Measurements from ENCODE around the gene CEP128. TPM values are rescaled to one million over a fixed set of nuclear protein-coding genes. Genes with fewer than 3 reads are reported as not detected.

Gene CEP128
- total RNA-seq, 4 donors from 2014 or later = 13.9 to 18.1 (median 16.0) TPM

DNA sequence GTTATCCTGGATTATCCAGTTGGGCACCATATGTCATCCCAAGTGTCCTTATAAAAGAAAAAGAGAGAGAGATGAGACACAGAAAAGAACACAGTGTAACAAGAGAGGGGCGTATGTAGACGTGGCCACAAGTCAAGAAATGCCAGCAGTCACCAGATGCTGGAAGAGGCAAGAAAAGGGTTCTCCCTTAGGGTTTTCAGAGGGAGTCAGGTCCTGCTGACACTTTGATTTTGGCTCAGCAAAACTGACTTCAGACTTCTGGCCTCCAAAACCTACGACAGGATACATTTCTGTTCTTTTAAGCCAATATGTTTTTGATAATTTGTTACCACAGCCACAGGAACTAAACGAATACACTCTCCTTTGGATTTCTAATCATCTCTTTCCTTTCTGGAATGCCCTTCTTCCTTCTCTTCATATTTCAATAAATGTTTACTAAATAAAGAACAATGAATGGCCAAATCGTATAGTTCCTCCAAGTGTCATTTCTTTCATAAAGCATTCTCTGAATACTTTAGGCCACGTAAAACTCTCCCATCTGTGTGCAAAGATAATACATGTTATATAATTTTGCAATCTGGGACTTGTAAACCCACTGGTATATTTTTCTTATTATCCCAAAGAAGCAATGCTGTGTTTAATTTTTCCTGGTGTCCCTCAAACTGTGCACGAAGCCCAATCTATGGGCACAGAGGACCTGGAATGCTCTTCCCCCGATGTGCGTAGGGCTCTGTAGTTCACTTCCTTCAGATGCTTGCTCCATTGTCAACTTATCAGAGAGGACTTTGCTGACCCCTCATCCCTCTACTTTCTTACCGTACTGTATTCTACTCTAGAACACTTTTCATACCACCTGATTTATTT, 303.6 kb downstream of the CEP128 start:
- intact Hi-C loops (cut with DNase I) = no loop called here
- Histone ChIP-seq H3K27ac (no peak overlapping the region), H3K36me3 (no peaks in the 10 kb centered on the region), H3K27me3 (no peaks in the 10 kb centered on the region), H3K4me1 (no peaks in the 10 kb centered on the region), H3K4me3 (replicated peaks in 1 of 3) (no peak overlapping the region), H3K9me3 (no peaks in the 10 kb centered on the region)
- WGBS, 2 donors = 91 to 94% methylated on average over 10 of the region's 10 CpGs
- TF ChIP-seq POLR2A (IDR thresholded peaks at IDR 0.05) = no peak
- TF ChIP-seq, protein P1, sequence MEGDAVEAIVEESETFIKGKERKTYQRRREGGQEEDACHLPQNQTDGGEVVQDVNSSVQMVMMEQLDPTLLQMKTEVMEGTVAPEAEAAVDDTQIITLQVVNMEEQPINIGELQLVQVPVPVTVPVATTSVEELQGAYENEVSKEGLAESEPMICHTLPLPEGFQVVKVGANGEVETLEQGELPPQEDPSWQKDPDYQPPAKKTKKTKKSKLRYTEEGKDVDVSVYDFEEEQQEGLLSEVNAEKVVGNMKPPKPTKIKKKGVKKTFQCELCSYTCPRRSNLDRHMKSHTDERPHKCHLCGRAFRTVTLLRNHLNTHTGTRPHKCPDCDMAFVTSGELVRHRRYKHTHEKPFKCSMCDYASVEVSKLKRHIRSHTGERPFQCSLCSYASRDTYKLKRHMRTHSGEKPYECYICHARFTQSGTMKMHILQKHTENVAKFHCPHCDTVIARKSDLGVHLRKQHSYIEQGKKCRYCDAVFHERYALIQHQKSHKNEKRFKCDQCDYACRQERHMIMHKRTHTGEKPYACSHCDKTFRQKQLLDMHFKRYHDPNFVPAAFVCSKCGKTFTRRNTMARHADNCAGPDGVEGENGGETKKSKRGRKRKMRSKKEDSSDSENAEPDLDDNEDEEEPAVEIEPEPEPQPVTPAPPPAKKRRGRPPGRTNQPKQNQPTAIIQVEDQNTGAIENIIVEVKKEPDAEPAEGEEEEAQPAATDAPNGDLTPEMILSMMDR (IDR thresholded peaks at IDR 0.05) = no peak
- DNase-seq = no peak

DNA sequence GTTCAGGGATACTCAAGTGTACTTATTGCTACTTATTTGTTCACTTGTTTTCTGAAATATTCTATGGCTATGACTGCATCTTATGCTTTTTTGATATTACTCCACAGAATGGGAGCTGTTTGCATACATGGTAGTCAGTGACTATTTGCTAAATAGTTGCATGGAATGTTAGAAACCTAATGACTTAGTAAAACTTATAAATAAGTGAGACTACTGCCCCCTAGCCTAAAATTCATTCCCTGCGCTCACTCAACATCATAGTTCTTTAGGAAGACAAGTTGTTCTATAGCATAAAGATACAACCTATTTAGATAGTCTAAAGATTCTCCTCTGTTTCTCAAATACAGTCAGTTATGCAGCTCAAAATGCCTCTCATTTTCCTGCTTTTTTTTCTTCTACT, 305.5 kb downstream of the CEP128 start:
- 95 to 100% methylated on average over 1 of the region's 1 CpG for WGBS, 2 donors
- no peaks in the 10 kb centered on the region for H3K27me3 ChIP-seq
- no peak overlapping the region for H3K4me3 ChIP-seq (replicated peaks in 1 of 3)
- H3K27ac ChIP-seq = no peak overlapping the region
- intact Hi-C loops (cut with DNase I) = no loop called here
- no peaks in the 10 kb centered on the region for H3K36me3 ChIP-seq
- no peak for TF ChIP-seq POLR2A (IDR thresholded peaks at IDR 0.05)
- TF ChIP-seq, protein P1 (IDR thresholded peaks at IDR 0.05) = no peak
- no peak for DNase-seq
- H3K9me3 ChIP-seq = no peaks in the 10 kb centered on the region
- H3K4me1 ChIP-seq = no peaks in the 10 kb centered on the region

DNA sequence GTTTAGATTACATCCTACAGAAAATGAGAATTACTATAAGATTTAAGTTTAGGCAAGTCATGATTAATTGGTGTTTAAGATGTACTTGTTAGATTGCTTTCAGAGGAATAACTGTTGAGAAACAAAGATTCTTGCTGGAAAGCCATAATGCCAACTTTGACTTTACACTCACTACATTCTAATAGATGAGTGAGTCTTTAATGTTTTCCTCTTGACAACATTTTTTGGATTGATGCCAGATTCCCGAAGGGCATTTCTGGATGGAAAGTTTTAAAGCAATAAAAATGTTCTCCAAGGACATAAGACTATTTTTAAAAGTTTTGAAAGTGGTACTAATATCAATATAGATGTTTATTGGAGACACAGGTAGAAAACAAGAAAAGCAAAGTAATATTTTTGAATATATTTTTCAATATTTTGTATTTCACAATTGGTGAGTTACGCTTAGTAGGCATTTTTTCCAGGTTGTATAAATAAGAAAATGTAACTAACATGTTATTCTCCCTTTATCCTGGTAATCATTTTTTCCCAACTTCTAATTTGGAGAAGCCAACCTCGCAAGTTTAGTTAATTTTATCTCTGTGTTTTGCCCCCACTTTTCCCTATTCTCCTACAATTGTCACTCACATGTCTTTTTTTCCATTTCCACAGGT, 307.3 kb downstream of the CEP128 start:
- Histone ChIP-seq H3K4me3 (replicated peaks in 1 of 3) (no peak overlapping the region), H3K4me1 (no peaks in the 10 kb centered on the region), H3K27ac (no peak overlapping the region), H3K9me3 (no peaks in the 10 kb centered on the region), H3K27me3 (no peaks in the 10 kb centered on the region), H3K36me3 (no peaks in the 10 kb centered on the region)
- intact Hi-C loops (cut with DNase I) = no loop called here
- TF ChIP-seq, protein P1 (IDR thresholded peaks at IDR 0.05) = no peak
- 68 to 69% methylated on average over 3 of the region's 3 CpGs for WGBS, 2 donors
- no peak for DNase-seq

DNA sequence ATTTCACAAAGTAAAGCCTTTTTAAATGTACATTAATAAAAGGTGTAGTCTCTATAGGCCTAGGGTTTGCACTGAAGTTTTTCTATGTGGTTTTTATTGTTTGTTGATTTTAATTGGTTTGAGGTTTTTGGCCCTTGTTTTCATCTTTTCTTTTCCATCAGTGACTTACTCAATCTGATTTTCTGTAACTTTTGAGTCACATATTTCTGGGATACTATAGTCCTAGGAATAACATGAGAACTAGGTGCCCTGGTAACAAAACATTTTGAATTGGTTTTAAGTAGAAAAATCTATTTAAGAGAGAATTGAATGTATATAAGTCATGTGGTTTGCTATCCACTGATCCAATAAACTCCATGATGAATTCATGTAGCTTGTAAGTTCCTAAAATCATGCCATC, 311.9 kb downstream of the CEP128 start:
- Histone ChIP-seq H3K9me3 (no peaks in the 10 kb centered on the region), H3K4me1 (no peaks in the 10 kb centered on the region), H3K4me3 (replicated peaks in 1 of 3) (no peak overlapping the region), H3K27me3 (no peaks in the 10 kb centered on the region), H3K27ac (no peak overlapping the region), H3K36me3 (no peaks in the 10 kb centered on the region)
- DNase-seq = no peak
- intact Hi-C loops (cut with DNase I) = no loop called here
- TF ChIP-seq, protein P1 (IDR thresholded peaks at IDR 0.05) = no peak
- no peak for TF ChIP-seq POLR2A (IDR thresholded peaks at IDR 0.05)

DNA sequence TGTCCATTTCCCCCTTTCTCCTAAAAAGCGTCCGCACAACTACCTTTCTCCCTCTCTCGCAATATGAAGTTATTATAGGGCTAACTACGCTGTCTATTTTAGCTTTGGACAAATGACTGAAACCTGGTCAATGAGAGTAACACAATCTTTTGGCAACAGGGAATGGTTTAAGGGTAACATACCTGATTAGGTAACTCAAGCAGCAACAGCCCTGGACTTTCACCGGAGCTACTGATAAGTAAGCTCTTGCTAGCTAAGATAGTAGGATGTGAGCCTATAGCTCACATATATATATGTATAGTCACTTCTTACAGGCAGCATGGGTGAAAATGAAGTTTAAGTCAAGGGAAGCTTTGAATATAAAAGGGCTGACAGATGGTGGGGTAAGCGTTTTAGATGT, 313.0 kb downstream of the CEP128 start:
- DNase-seq = no peak
- 92% methylated on average over 6 of the region's 6 CpGs for WGBS, 2 donors
- no peaks in the 10 kb centered on the region for H3K9me3 ChIP-seq
- no peak overlapping the region for H3K27ac ChIP-seq
- intact Hi-C loops (cut with DNase I) = no loop called here
- H3K27me3 ChIP-seq = no peaks in the 10 kb centered on the region
- H3K4me1 ChIP-seq = no peaks in the 10 kb centered on the region
- H3K36me3 ChIP-seq = no peaks in the 10 kb centered on the region
- TF ChIP-seq, protein P1 (IDR thresholded peaks at IDR 0.05) = no peak
- TF ChIP-seq POLR2A (IDR thresholded peaks at IDR 0.05) = no peak
- no peak overlapping the region for H3K4me3 ChIP-seq (replicated peaks in 1 of 3)

Measured in thyroid gland (tissue), 4 donors.